WTC11 (cell line): ENCODE measurements around the gene IL25. TPM values are rescaled to one million over a fixed set of nuclear protein-coding genes. Genes with fewer than 3 reads are reported as not detected.

Source experiments
- ATAC-seq: fragments of 200-7000 bp; cut with Tn5 transposase; 2 replicates; pipeline ENCODE4 v1.10.0; 2021; ENCODE audit warnings: mild to moderate bottlenecking, moderate library complexity
- CTCF ChIA-PET: fragments of 300-600 bp; sonication (Branson Sonifier 250); formaldehyde crosslinking; loops from one replicate; lab custom pipeline; 2021; ENCODE audit warnings: antibody characterized with exemption; lab: Charles Lee
- POLR2A ChIA-PET: fragments of 350-600 bp; sonication (Branson Sonifier 250); formaldehyde crosslinking; loops from one replicate; lab custom pipeline; 2021; ENCODE audit warnings: antibody characterized with exemption; lab: Charles Lee
- DNase-seq: peaks from one replicate; pipeline ENCODE4 v3.0.0; 2021; ENCODE audit warnings: low spot score
- H3K27ac Mint-ChIP-seq: 2 replicates; pipeline ENCODE4 v1.8.0; 2021; ENCODE audit warnings: mixed read lengths
- H3K27me3 Mint-ChIP-seq: 2 replicates; pipeline ENCODE4 v1.8.0; 2021; ENCODE audit warnings: low read depth, mild to moderate bottlenecking, moderate library complexity, mixed read lengths
- H3K36me3 Mint-ChIP-seq: 2 replicates; pipeline ENCODE4 v1.8.0; 2021; ENCODE audit warnings: mixed read lengths
- H3K4me1 Mint-ChIP-seq: 2 replicates; pipeline ENCODE4 v1.8.0; 2022; ENCODE audit warnings: mixed read lengths
- H3K4me3 Mint-ChIP-seq: 2 replicates; pipeline ENCODE4 v1.8.0; 2021; ENCODE audit warnings: mild to moderate bottlenecking, moderate library complexity, mixed read lengths
- H3K9me3 Mint-ChIP-seq: 2 replicates; pipeline ENCODE4 v1.8.0; 2021; ENCODE audit warnings: mixed read lengths
- ATF1 ChIP-seq: sonication (generic); formaldehyde crosslinking; IDR thresholded peaks from 2 replicates; pipeline ENCODE4 v1.8.1; 2023; ENCODE audit warnings: mild to moderate bottlenecking, moderate library complexity, missing genetic modification reagents
- E2F1 ChIP-seq: sonication (generic); formaldehyde crosslinking; IDR thresholded peaks from 2 replicates; pipeline ENCODE4 v1.8.0; 2022; ENCODE audit warnings: mild to moderate bottlenecking, missing genetic modification reagents
- EMX1 ChIP-seq: fragments of 250-450 bp; sonication (Bioruptor Pico); IDR thresholded peaks from 2 replicates; pipeline ENCODE4 v1.8.0; 2021; ENCODE audit warnings: mild to moderate bottlenecking
- ERG ChIP-seq: fragments of 250-450 bp; sonication (Bioruptor Pico); IDR thresholded peaks from 2 replicates; pipeline ENCODE4 v1.8.0; 2021; ENCODE audit warnings: mild to moderate bottlenecking
- FOXJ3 ChIP-seq: sonication (generic); formaldehyde crosslinking; IDR thresholded peaks from 2 replicates; pipeline ENCODE4 v1.9.0; 2021; ENCODE audit warnings: missing genetic modification reagents, mild to moderate bottlenecking, borderline replicate concordance
- FOXK1 ChIP-seq: sonication (generic); formaldehyde crosslinking; IDR thresholded peaks from 2 replicates; pipeline ENCODE4 v1.8.0; 2022; ENCODE audit warnings: mild to moderate bottlenecking, moderate library complexity, missing genetic modification reagents
- GABPB1 ChIP-seq: sonication (generic); formaldehyde crosslinking; IDR thresholded peaks from 2 replicates; pipeline ENCODE4 v1.8.1; 2023; ENCODE audit warnings: mild to moderate bottlenecking, missing genetic modification reagents
- MAX ChIP-seq: sonication (generic); formaldehyde crosslinking; IDR thresholded peaks from 2 replicates; pipeline ENCODE4 v1.8.0; 2022; ENCODE audit warnings: mild to moderate bottlenecking, missing genetic modification reagents
- NR2C2 ChIP-seq: sonication (generic); formaldehyde crosslinking; IDR thresholded peaks from 2 replicates; pipeline ENCODE4 v1.8.0; 2022; ENCODE audit warnings: mild to moderate bottlenecking, missing genetic modification reagents
- PRDM15 ChIP-seq: sonication (generic); formaldehyde crosslinking; IDR thresholded peaks from 2 replicates; pipeline ENCODE4 v1.8.0; 2022; ENCODE audit warnings: missing genetic modification reagents
- PREB ChIP-seq: sonication (generic); formaldehyde crosslinking; IDR thresholded peaks from 2 replicates; pipeline ENCODE4 v1.8.1; 2022; ENCODE audit warnings: mild to moderate bottlenecking, missing genetic modification reagents, moderate library complexity, borderline replicate concordance
- RELA ChIP-seq: sonication (generic); formaldehyde crosslinking; IDR thresholded peaks from 2 replicates; pipeline ENCODE4 v1.8.1; 2022; ENCODE audit warnings: missing genetic modification reagents, mild to moderate bottlenecking, borderline replicate concordance
- RORB ChIP-seq: fragments of 250-450 bp; sonication (Bioruptor Pico); IDR thresholded peaks from 2 replicates; pipeline ENCODE4 v1.9.0; 2021; ENCODE audit warnings: mild to moderate bottlenecking
- SMAD4 ChIP-seq: sonication (generic); formaldehyde crosslinking; IDR thresholded peaks from 2 replicates; pipeline ENCODE4 v1.8.0; 2022; ENCODE audit warnings: mild to moderate bottlenecking, missing genetic modification reagents
- TEAD1 ChIP-seq: sonication (generic); formaldehyde crosslinking; IDR thresholded peaks from 2 replicates; pipeline ENCODE4 v1.8.0; 2022; ENCODE audit warnings: mild to moderate bottlenecking, missing genetic modification reagents
- ZMAT4 ChIP-seq: fragments of 250-450 bp; sonication (Bioruptor Pico); IDR thresholded peaks from 2 replicates; pipeline ENCODE4 v1.9.0; 2021; ENCODE audit warnings: mild to moderate bottlenecking
- ZNF219 ChIP-seq: sonication (generic); formaldehyde crosslinking; IDR thresholded peaks from 2 replicates; pipeline ENCODE4 v1.8.0; 2023; ENCODE audit warnings: missing genetic modification reagents, mild to moderate bottlenecking, borderline replicate concordance
- ZNF263 ChIP-seq: sonication (generic); formaldehyde crosslinking; IDR thresholded peaks from 2 replicates; pipeline ENCODE4 v1.8.1; 2022; ENCODE audit warnings: low read depth, mild to moderate bottlenecking, moderate library complexity, missing genetic modification reagents
- ZNF281 ChIP-seq: sonication (generic); formaldehyde crosslinking; IDR thresholded peaks from 2 replicates; pipeline ENCODE4 v1.8.0; 2023; ENCODE audit warnings: mild to moderate bottlenecking, missing genetic modification reagents
- total RNA-seq: library from RNA; stranded (reverse); gene quantifications from 3 replicates; pipeline ENCODE4 v1.2.3, GENCODE V29; 2021

IL25 gene
- total RNA-seq, 1 experiment from 2014 or later: 0.24 TPM

- H3K9me3 Mint-ChIP-seq: no peaks in the 10 kb centered on the region
- CTCF ChIA-PET: interaction anchor here (0.6 to 6.4 kb wide), 67 partner anchors 9 to 386 kb away, joined by 3 to 95 read pairs (median 6); partner anchors contain the start of genes ACIN1, BCL2L2, C14orf119 and EFS
- no peak for ATAC-seq
- no peak for TF ChIP-seq PREB (CRISPR knock-in tag)
- no peak for TF ChIP-seq MAX (CRISPR knock-in tag)
- TF ChIP-seq EMX1 (CRISPR knock-in tag): no peak
- TF ChIP-seq FOXK1 (CRISPR knock-in tag): no peak
- no peak for TF ChIP-seq ATF1 (CRISPR knock-in tag)
- TF ChIP-seq ERG: no peak
- TF ChIP-seq RELA (CRISPR knock-in tag): no peak
- no peak for TF ChIP-seq NR2C2 (CRISPR knock-in tag)
- no peak for TF ChIP-seq ZNF281 (CRISPR knock-in tag)
- TF ChIP-seq TEAD1 (CRISPR knock-in tag): no peak
- TF ChIP-seq ZNF219 (CRISPR knock-in tag): no peak
- TF ChIP-seq PRDM15: no peak
- TF ChIP-seq E2F1: no peak
- TF ChIP-seq RORB (CRISPR knock-in tag): no peak
- no peak for TF ChIP-seq GABPB1
- no peak for TF ChIP-seq FOXJ3 (CRISPR knock-in tag)
- no peak for TF ChIP-seq SMAD4 (CRISPR knock-in tag)
- no peak for TF ChIP-seq ZNF263 (CRISPR knock-in tag)
- no peak for TF ChIP-seq ZMAT4 (CRISPR knock-in tag)
- H3K4me1 Mint-ChIP-seq: peaks cover 11% of the 10 kb centered on the region
- POLR2A ChIA-PET: interaction anchor here (0.7 to 1.7 kb wide), 7 partner anchors 14 to 78 kb away, joined by 3 to 8 read pairs (median 4); partner anchors contain the start of genes PABPN1 and PPP1R3E
- H3K27ac Mint-ChIP-seq: no peak overlapping the region
- H3K27me3 Mint-ChIP-seq: peaks cover 54% of the 10 kb centered on the region
- DNase-seq: no peak
- no peak overlapping the region for H3K4me3 Mint-ChIP-seq
- H3K36me3 Mint-ChIP-seq: no peaks in the 10 kb centered on the region
Observed at GRCh38 chr14:23380197-23380914, 7.7 kb downstream of the IL25 start.
